Mucosa of descending colon (tissue), 3 donors: Measurements from ENCODE around the gene CCDC88C. TPM values are rescaled to one million over a fixed set of nuclear protein-coding genes. Genes with fewer than 3 reads are reported as not detected.

Source experiments
- ATAC-seq: fragments of 200-7000 bp; cut with Tn5 transposase; one replicate; pipeline ENCODE4 v1.9.1; 2020; ENCODE audit warnings: mild to moderate bottlenecking, moderate library complexity
- DNase-seq, 3 donors: peaks; one replicate each; pipeline ENCODE4 v3.0.0-alpha.2; 2020
- H3K36me3 ChIP-seq: fragments of 200-600 bp; one replicate; pipeline ENCODE4 v1.8.0; 2021; ENCODE audit warnings: low read depth, mild to moderate bottlenecking
- H3K4me1 ChIP-seq: fragments of 200-600 bp; one replicate; pipeline ENCODE4 v1.8.0; 2021; ENCODE audit warnings: low read depth, mild to moderate bottlenecking
- H3K4me3 ChIP-seq: fragments of 200-600 bp; one replicate; pipeline ENCODE4 v1.8.0; 2021; ENCODE audit warnings: mild to moderate bottlenecking
- H3K9me3 ChIP-seq: fragments of 200-600 bp; one replicate; pipeline ENCODE4 v1.8.0; 2021; ENCODE audit warnings: mild to moderate bottlenecking
- CTCF ChIP-seq: fragments of 200-600 bp; IDR thresholded peaks from one replicate; pipeline ENCODE4 v1.8.0; 2022; ENCODE audit warnings: antibody characterized with exemption, mild to moderate bottlenecking
- intact Hi-C, 2 donors: fragments of 100-400 bp; cut with DNase I in 1 of 2; cut with micrococcal nuclease in 1 of 2; formaldehyde crosslinking; loops; one replicate each; pipeline versions ENCODE4 v1.11.0 to v1.11.1; 2022; cut with DNase I, micrococcal nuclease
- total RNA-seq, 3 donors: library from RNA; stranded (reverse); fragmentation: NEBNext Ultra II Directional in 2 of 3; extraction: Animal tissue kit (Norgen Biotek cat#: 25700) in 2 of 3; gene quantifications; one replicate each; pipeline versions ENCODE4 v1.2.1 to v1.2.4, GENCODE V29; 2021 to 2023
- donor health status: DM: no; HTN: no; CAD: no; lungs with moderate emphysema.
- donor health status: DM: no; HTN: no; CAD: no.
- donor health status: DM: no; HTN: yes; CAD: no.

The CCDC88C gene
- total RNA-seq, 3 donors from 2014 or later = 30.1 to 62.1 (median 56.6) TPM

GRCh38 chr14:91320266-91320665 is 97.4 kb downstream of the CCDC88C start:
- Histone ChIP-seq H3K4me3 (no peak overlapping the region), H3K9me3 (no peaks in the 10 kb centered on the region), H3K36me3 (no peaks in the 10 kb centered on the region), H3K4me1 (peaks cover 23% of the 10 kb centered on the region)
- no peak for ATAC-seq
- no peak for DNase-seq
- no peak for TF ChIP-seq CTCF
- intact Hi-C loops = loop anchor here (5.0 kb wide), 1 partner anchor 97 kb away; the partner anchor contains the start of gene CCDC88C (in 2 of the 2)

GRCh38 chr14:91318911-91319310 is 98.7 kb downstream of the CCDC88C start:
- DNase-seq (no peak), ATAC-seq (no peak)
- intact Hi-C loops = no loop called here
- Histone ChIP-seq H3K4me1 (peaks cover 23% of the 10 kb centered on the region), H3K9me3 (no peaks in the 10 kb centered on the region), H3K36me3 (no peaks in the 10 kb centered on the region), H3K4me3 (no peak overlapping the region)
- no peak for TF ChIP-seq CTCF

- TF ChIP-seq CTCF = peak; percentile 25
- DNase-seq (peak; percentile 89 to 96 (median 94)), ATAC-seq (peak; percentile 92)
- intact Hi-C loops = no loop called here
- Histone ChIP-seq H3K9me3 (no peaks in the 10 kb centered on the region), H3K36me3 (no peaks in the 10 kb centered on the region), H3K4me3 (no peak overlapping the region), H3K4me1 (peaks cover 23% of the 10 kb centered on the region)
These were observed 100.0 kb downstream of the CCDC88C start for GRCh38 chr14:91317381-91318308.

- peak in 1 of 3 donors; percentile 29 for DNase-seq
- no peaks in the 10 kb centered on the region for H3K36me3 ChIP-seq
These were observed 100.9 kb downstream of the CCDC88C start for GRCh38 chr14:91316761-91317160.

DNA sequence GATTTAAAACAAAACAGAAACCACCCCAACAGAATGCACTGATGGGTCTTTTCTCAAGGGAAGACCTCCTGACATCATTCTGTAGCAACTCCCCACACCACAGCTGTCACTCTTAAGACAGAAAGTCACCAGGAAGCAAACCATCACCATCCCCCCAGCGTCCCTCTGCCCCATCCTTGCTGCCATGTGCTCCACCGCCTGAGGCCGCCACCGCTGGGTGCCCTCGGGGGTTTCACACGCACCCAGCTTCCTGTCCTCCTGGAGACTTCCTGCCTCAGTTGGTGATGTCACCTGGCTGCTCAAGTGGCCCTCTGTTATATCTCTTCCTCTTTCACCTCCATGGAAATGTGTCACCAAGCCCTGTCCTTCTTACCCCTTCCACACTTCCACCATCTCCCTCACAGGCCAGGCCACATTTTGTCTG is 101.8 kb downstream of the CCDC88C start:
- Histone ChIP-seq H3K4me1 (peaks cover 26% of the 10 kb centered on the region), H3K36me3 (no peaks in the 10 kb centered on the region), H3K9me3 (no peaks in the 10 kb centered on the region), H3K4me3 (no peak overlapping the region)
- DNase-seq = peak; percentile 38 to 86 (median 58)
- intact Hi-C loops = no loop called here
- ATAC-seq = peak; percentile 44
- TF ChIP-seq CTCF = no peak

More at GRCh38 chr14:91316761-91317160, 100.9 kb downstream of the CCDC88C start:
- Histone ChIP-seq H3K4me1 (peaks cover 23% of the 10 kb centered on the region), H3K4me3 (no peak overlapping the region), H3K9me3 (no peaks in the 10 kb centered on the region)
- no peak for ATAC-seq
- no peak for TF ChIP-seq CTCF
- intact Hi-C loops = no loop called here
